GM08714 (cell line): ENCODE measurements around the gene TOMM5.

Experiments used
- H3K4me3 ChIP-seq: fragments of 200-500 bp; sonication (Bioruptor generic); 2 replicates; pipeline ENCODE4 v1.5.1; 2014; ENCODE audit warnings: mild to moderate bottlenecking, low read length, inconsistent platforms
- ZNF274 ChIP-seq: IDR thresholded peaks from 2 replicates; pipeline ENCODE4 v1.6.1; 2012; ENCODE audit warnings: mild to moderate bottlenecking, low read depth, low read length

TOMM5 gene

DNA sequence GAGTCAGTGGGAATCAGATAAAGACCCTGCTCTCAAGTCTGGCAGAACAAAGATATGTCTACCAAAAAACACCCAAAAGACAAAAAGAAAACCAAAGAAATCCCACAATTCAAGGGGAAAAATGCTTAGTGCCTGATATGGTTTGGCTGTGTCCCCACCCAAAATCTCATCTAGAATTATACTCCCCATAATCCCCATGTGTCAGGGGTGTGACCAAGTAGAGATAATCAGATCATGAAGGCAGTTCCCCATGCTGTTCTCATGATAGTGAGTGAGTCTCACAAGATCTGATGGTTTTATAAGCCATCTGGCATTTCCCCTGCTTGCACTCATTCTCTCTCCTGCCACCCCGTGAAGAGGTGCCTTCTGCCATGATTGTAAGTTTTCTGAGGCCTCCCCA, 29.6 kb downstream of the TOMM5 start:
- TF ChIP-seq ZNF274: no peak
- no peak overlapping the region for H3K4me3 ChIP-seq

DNA sequence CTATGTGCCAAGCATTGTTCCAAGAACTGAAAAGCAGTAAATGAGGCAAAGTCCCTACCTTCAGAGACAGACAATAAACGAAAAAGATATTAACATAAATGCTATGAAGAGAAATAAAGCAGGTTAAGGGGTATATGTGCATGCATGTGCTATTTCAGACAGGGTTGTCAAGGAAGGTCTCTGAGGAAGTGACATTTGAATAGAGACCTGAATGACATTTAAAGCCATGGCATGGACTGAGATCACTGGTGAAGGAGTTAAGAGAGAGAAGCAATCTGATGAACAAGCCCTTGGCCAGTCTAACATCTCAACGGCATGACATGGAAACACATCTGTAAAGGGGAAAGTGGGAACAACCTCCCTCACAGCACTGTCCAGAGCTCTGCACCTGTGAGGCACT, 30.7 kb downstream of the TOMM5 start:
- TF ChIP-seq ZNF274: no peak
- H3K4me3 ChIP-seq: no peak overlapping the region

DNA sequence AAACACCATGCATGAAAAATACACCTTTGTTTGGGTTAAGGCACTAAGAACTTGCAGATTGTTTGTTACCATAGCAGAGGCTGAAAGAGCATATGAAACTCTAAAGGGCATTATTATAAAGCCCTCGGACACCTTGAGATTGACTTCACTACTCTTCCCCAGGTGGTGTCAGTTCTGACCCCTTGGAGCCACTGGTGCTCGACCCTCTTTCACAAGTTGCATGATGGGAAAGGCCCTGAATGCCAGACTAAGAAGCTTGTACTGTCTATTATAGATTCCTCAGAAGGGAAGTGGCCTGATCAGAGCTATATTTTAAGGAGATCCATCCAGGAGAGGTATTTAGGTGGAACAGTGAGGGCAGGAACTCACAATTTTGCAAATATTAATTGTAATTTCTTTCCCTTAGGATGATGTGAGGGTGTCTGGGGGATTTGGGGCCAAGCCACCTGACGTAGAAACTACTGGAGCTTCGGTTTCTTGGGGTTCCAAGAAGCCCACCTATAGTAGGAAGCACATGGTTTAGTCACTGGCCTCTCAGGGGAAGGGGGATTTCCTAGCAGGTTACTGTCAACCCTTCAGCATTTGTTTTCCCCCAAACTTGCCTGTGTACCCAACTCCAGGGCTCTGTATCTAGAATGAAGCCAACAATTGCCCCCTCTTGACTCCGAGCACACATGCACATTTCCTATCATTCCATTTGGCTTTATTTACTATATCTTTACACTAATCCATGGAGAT, 32.4 kb downstream of the TOMM5 start:
- TF ChIP-seq ZNF274: no peak
- no peak overlapping the region for H3K4me3 ChIP-seq

DNA sequence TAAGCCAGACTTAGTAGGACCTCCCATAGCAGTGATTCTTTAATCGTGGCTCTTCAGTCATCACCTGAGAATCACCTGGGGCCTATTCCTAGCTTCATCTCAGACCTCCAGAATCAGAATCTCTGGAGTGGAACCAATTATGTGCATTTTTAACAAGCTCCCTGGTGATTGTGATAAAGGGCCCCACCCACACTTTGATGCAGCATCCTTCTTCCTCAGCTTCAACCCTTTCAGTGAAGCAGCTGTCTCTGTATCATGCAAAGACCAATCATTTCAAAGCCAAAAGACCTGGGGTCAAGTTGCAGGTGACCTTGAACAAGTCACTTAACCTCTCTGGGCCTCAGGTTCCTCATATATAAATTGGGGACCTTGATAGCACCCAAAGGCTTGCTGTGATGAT, 33.3 kb downstream of the TOMM5 start:
- TF ChIP-seq ZNF274: no peak
- H3K4me3 ChIP-seq: no peak overlapping the region

DNA sequence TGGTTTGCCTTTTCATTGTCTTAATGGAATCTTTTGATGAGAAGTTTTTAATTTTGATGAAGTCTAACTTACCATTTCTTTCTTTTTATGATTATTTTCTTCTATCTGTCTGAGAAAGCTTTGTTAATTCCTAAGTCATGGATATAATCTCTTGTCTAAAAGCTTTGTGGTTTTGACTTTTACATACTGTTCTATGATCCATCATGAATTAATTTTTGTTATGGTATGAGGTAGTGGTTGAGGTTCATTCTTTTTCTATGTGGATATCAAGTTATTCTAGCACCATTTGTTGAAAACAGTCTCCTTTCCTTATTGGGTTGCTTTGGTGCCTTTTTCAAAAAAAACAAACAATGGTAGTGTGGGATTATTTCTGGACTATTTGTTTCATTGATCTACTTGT, 36.6 kb downstream of the TOMM5 start:
- TF ChIP-seq ZNF274: no peak

DNA sequence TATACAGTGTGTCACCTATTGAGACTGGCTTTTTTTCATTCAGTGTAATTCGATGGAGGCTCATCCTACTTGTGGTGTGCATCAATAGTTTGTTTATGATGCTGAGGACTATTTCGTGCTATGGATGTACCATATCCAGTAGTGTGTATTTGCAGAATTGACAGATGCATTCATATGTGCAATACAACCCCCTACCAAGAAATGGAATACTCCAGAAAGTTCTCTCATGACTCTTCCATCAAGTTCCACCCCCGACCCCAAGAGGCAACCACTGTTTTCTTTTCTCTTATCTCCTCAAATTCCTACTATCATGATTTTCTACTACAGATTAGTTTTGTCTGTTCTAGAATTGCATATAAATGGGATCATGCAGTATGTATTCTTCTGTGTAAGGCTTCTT, 38.1 kb downstream of the TOMM5 start:
- no peak overlapping the region for H3K4me3 ChIP-seq
- no peak for TF ChIP-seq ZNF274

More for the DNA sequence above, 36.6 kb downstream of the TOMM5 start:
- H3K4me3 ChIP-seq: no peak overlapping the region

DNA sequence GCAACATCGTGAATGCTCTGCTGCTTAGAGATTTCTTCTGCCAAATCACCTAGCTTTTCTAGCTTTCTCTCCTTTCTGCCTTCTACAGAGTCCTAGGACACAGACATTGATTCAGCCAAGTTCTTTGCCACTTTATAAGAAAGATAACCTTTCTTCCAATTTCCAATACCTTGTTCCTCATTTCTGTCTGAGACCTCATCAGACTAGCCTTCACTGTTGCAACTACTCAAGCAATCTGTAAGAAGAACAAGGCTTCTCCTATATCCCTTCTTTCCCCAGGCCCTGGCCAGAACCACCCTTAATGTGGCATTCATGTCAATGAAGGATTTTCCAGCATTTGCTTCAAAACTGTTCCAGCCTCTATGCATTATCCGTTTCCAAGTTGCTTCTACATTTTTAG, 40.5 kb downstream of the TOMM5 start:
- no peak for TF ChIP-seq ZNF274
- no peak overlapping the region for H3K4me3 ChIP-seq

DNA sequence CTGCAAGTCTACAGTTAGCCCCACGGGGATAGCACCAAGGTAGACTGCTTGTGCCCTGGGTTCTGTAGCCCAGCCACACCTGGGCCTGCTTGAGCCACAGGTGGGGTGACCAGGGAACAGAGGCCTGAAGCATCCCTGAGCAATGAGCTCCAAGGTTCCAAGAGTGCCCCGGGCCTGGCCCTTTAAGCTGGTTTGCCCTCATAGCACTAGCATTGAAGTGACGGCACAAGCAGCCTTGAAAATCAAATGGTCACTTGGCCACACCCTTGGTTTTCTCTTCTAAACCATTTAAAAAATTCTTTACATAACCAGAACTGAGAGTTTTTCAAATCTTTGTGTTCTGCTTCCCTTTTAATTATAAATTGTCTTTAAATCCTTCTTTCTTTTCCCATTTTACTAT, 40.9 kb downstream of the TOMM5 start:
- no peak for TF ChIP-seq ZNF274
- no peak overlapping the region for H3K4me3 ChIP-seq

DNA sequence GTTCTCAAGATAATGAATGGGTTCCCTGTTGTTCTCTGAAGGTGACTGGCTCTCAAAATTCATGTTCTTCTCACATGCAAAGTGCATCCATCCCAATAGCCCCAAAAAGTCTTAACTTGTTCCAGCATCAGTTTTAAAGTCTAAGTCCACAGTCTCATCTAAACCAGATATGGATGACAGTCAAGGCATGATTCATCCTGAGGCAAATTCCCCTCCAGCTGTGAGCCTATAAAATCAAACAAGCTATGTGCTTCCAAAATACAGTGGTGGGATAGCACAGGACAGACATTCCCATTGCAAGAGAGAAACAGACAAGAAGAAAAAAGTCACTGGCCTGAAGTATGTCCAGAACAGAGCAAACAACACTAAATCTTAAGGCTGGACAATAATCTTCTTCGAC, 41.6 kb downstream of the TOMM5 start:
- no peak for TF ChIP-seq ZNF274

DNA sequence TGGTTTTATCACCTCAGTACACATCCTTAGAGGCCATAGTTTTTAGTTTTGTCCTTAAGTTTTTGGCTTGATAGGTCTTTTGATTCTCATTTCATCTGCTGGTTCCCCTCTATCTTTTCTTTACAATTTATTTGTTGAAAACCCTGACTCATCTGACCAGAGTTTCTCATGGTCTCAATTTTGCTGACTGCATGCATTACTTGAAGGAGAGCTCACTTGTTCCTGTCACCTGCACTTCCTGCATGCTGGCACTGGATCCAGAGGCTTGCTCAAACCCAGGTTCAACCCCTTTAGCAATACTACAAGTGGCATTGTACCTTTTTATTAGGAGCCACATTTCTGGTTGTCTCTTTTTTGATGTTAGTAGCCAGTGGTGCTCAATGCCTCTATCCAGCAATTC, 42.9 kb downstream of the TOMM5 start:
- no peak overlapping the region for H3K4me3 ChIP-seq
- no peak for TF ChIP-seq ZNF274

More for the DNA sequence above, 41.6 kb downstream of the TOMM5 start:
- H3K4me3 ChIP-seq: no peak overlapping the region

DNA sequence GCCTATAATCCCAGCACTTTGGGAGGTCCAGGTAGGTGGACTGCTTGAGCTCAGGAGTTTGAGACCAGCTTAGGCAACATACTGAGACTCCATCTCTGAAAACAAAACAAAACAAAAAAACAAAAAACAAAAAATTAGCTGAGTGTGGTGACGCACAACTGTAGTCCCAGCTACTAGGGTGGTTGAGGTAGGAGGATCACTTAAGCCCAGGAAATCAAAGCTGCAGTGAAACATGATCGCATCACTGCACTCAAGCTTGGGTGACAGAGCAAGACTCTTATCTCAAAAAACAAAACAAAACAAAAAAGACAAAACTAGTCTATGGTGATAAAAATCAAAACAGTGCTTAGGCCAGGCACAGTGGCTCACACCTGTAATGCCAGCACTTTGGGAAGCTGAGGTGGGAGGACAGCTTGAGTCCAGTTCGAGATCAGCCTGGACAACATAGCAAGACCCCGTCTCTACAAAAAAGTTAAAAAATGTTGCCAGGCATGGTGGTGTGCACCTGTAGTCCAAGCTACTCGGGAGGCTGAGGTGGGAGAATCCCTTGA, 45.0 kb downstream of the TOMM5 start:
- no peak overlapping the region for H3K4me3 ChIP-seq
- no peak for TF ChIP-seq ZNF274

DNA sequence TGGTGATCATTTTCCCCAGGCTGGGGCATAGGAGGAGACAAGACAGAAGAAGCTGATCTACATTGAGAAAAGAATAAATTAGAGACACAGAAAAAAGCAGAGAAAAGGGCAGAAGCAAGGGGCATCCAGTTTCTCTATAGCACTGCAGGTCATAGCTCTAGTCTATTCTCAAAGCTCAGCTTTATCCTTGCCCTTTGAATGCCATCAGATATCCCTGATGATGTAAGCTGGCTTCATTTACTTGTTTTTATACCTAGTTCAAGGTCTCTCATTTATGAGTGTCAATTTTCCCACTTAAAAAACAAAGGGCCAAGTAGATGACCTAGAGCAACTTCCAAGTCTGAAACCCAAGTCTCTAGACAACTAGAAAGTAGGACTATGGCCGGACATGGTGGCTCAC, 48.9 kb downstream of the TOMM5 start:
- TF ChIP-seq ZNF274: no peak
- H3K4me3 ChIP-seq: no peak overlapping the region

DNA sequence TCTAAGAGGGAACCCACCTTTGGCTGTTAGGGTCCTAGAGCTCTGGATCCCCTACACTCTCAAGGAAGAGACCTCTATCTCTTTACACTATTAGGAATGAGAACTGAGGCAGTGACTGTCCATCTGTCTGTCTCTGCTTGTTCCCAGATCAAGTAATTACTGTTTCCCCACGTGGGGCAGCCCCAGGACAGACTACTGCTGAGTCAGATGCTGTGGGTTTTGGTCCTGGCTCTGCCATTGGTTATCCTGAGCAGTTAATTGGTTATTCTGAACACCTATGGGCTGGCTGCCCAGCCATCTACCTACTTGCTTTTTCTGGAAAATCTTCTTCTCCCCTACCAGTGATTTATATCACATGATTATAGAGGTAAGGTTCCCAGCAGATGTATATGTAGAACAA, 49.5 kb downstream of the TOMM5 start:
- H3K4me3 ChIP-seq: no peak overlapping the region
- TF ChIP-seq ZNF274: no peak

DNA sequence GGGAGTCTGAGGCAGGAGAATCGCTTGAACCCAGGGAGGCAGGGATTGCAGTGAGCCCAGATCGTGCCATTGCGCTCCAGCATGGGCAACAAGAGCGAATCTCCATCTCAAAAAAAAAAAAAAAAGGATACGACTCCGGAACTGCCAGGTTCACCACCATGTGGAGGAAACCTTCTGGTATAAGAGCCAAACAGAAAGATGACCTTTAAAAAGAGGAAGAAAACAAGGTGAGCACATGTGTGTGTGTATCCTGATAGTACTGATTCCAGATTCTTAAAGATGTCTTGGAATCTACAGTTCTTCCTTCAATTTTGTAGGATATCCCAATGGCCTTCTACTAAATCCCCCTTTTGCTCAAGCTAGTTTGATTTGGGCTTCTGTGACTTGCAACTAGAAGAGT, 49.9 kb downstream of the TOMM5 start:
- no peak for TF ChIP-seq ZNF274
- no peak overlapping the region for H3K4me3 ChIP-seq

DNA sequence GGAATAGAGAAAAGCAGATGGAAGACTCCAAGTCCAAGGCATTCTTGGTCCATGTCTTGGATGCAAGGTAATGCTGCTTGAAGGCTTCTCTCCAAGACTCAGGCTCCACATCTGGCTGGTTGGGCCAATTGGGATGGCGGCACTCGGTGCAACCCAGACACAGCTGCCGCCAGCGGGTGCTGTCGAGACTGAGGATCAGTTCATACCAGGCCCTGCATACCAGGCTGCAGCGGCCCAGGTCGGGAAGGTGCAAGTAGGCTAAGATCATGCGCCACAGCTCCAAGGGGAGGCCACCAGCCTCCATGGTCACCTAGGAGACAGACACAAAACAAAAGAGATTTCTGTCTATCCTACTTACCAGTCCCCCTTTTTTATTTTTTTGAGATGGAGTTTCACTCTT, 50.9 kb downstream of the TOMM5 start:
- H3K4me3 ChIP-seq: no peak overlapping the region
- no peak for TF ChIP-seq ZNF274

DNA sequence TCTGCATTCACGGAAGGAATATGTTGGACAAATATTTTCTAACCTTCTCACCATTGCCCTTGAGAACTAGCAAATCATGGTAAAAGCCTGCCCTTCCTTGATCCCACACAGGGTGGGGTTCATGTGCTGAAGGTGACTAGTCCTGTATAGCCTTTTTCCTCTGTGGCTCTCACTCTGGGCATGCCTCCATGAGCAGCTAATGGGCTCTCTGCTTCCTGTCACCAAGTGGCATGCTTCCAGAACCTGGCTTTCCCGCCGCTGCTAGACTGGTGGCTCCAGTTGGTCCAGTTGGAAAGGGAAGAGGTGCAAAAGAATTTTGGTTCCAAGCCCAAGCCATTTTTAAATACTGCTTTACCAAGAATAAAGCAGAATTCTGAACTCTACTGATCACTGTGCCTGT, 51.8 kb downstream of the TOMM5 start:
- H3K4me3 ChIP-seq: no peak overlapping the region
- no peak for TF ChIP-seq ZNF274
